Urothelium cell line (cell line): ENCODE measurements around the gene ZRANB3.

Experiments used
- DNase-seq: peaks from one replicate; pipeline ENCODE4 v3.0.0; 2011; ENCODE audit warnings: low spot score, mixed read lengths
- FAIRE-seq: peaks from 2 replicates; lab custom pipeline; 2011; peaks lifted over from hg19 to GRCh38; lab: Jason Lieb, UNC

ZRANB3 gene

GRCh38 chr2:135257383-135258090, 273.5 kb downstream of the ZRANB3 start:
- FAIRE-seq (no peak), DNase-seq (no peak)

DNA sequence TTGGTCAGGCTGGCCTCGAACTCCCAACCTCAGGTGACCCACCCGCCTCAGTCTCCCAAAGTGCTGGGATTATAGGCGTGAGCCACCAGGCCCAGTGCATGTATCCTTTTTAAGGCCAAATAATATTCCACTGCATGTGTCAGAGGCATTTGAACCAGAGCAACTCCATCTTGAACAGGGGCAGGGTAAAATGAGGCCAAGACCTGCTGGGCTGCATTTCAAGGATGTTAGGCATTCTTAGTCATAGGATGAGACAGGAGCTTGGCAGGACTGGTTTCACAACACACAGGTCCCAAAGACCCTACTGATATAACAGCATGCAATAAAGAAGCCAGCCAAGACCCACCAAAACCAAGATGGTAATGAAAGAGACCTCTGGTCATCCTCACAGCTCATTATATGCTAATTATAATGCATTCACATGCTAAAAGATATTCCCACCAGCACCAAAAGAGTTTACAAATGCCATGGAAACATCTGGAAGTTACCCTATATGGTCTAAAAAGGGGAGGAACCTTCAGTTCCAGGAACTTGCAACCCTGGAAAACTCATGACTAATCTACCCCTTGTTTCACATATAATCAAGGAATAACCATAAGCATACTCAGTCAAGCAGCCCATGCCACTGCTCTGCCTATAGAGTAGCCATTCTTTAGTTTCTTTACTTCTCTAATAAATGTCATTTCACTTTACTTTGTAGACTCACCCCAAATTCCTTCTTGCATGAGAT, 274.3 kb downstream of the ZRANB3 start:
- DNase-seq = no peak
- FAIRE-seq = no peak

DNA sequence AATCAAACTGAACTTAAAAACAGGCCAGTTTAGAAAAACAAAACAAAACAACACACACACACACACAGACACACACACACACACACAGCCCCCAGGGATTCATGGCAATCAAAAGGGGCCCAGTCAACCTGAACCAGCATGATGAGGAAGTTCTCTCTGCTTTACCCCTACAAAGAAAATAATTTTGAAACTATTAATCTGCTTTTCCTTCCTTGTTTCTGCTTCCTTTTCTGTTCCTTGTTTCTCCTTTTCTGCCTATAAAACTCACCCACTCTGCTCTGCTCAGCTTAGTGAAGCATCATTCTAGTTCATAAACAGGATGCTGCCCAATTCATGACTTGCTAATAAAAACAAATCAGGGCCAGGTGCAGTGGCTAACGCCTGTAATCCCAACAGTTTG, 275.8 kb downstream of the ZRANB3 start:
- DNase-seq = no peak
- no peak for FAIRE-seq

- no peak for FAIRE-seq
- DNase-seq = no peak
Observed at GRCh38 chr2:135252805-135253458, 278.1 kb downstream of the ZRANB3 start.

GRCh38 chr2:135248611-135249010, 282.4 kb downstream of the ZRANB3 start:
- FAIRE-seq = no peak
- DNase-seq = no peak

DNA sequence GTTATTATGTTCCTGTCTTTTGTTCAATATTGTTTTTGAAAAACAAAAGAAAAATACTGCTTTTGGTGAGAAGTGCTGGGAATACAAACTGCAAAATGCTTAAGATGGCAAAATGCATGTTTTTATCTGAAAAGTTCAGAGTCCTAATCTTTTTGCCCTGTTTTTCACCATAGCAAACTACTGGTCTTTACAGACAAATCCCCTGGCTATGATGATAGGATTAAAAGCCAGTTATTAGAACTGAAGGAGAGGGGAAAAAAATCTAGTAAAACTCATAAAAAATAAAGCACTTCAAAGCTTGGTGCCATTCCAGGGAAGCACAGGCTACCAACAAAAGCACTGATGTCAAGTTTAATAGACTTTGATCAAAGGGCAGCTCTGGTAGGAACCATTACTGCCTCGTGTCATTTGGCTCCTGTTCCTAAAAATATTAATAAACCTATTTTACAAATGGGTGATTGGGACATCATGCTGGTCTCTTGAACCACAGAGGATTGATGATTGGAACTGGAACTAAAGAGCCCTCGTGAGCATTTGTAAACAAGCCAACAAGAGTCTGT, 284.2 kb downstream of the ZRANB3 start:
- FAIRE-seq (no peak), DNase-seq (no peak)

DNA sequence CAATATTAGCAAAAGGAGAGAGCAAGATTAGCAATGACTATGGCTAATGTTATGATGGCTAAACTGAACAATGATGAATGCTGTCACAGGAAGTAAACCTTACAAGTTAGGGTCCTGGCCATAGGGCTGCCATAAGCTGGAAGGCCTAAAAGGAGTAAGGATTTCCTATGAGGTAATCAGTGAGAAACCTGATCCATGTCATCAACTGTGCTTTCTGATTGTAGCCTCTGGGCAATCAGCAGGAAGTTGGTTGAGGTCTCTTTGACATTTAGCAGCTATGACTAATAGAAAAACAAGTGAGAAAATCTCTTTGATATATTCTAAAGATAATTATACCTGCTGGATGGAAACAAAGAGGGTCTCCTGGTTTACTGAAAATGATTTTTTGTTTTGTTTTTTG, 285.9 kb downstream of the ZRANB3 start:
- DNase-seq = peak; percentile 12

GRCh38 chr2:135238651-135239050, 292.4 kb downstream of the ZRANB3 start:
- DNase-seq (no peak), FAIRE-seq (no peak)

More for the DNA sequence above, 285.9 kb downstream of the ZRANB3 start:
- FAIRE-seq = no peak

DNA sequence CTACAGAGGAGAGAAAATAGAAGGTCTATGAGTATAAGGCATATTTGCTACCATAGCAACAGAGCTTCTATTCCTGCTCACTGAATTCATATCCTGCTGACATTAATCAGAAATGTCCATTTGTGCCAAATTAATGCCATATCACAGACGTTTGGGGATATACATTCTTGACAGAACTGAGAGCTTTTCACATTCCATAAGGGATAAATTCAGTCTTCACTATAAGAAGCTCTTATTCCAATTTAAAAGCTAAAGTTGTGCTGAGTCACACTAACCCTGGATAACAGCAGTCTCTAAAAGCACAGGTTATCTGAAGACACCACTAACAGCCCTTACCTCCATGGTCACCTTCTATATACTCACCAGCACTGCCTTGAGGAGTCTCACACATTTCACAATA, 300.9 kb downstream of the ZRANB3 start:
- DNase-seq (no peak), FAIRE-seq (no peak)

DNA sequence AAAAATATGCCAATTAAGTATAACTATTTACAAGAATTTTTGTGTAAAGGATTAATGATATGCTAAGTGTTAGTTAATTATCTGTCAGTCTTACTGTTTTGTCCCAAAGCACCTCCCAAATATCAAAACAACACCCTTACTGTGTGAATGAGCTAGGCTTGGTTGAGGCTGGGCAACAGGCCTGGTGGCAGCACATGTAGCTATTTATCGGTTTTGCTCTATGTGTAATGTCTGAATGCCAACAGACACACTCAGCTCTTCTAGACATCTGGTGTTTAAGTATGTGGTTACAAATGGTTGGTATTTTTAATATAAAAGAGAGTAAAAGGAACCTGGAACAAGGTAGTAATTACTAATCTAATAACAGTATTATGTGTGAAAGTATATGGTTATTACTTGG, 303.6 kb downstream of the ZRANB3 start:
- DNase-seq (no peak), FAIRE-seq (no peak)

DNA sequence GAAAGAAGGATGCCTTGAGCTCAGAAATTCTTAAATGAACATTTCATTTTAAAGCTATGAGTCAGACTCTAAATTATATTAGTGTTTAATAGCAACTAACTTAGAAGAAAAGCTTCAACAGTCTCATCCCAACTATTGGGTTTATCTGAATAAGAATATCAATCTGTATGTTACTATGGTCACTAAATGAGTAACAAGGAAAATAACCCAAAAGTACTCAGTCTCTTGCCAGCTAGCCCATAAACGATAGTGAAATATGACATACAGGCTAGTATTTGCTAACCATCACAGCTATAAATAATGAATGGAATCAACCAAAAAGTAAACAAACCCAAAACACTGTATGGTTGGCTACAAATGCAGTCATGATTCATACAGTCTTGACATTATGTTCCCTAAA, 304.1 kb downstream of the ZRANB3 start:
- FAIRE-seq = no peak
- no peak for DNase-seq

GRCh38 chr2:135225781-135226180, 305.2 kb downstream of the ZRANB3 start:
- DNase-seq (no peak), FAIRE-seq (no peak)

DNA sequence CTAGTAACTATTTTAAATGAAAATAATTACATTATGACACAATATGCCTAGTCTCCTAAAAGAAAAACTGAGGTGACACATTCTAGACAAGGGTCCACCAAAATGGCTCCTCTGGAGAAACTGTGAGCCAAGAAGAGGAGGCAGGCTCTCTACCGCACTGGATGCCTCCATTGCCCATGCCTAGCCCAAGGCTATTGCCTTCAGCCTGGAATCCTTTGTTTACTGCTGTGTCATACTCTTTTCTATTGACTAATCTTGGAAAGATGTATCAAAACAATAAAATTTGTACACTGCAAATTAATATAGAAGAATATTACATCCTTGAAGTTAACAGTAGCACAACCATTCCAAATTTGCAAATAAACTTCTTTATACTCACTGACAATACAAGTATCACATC, 311.8 kb downstream of the ZRANB3 start:
- FAIRE-seq (no peak), DNase-seq (no peak)

GRCh38 chr2:135218426-135218825, 312.6 kb downstream of the ZRANB3 start:
- DNase-seq (no peak), FAIRE-seq (no peak)

GRCh38 chr2:135212757-135213156, 318.3 kb downstream of the ZRANB3 start:
- DNase-seq = no peak
- no peak for FAIRE-seq

GRCh38 chr2:135208016-135208415, 323.0 kb downstream of the ZRANB3 start:
- no peak for DNase-seq
- FAIRE-seq = no peak

- DNase-seq (no peak), FAIRE-seq (no peak)
Observed at GRCh38 chr2:135203944-135204343, 327.1 kb downstream of the ZRANB3 start.

DNA sequence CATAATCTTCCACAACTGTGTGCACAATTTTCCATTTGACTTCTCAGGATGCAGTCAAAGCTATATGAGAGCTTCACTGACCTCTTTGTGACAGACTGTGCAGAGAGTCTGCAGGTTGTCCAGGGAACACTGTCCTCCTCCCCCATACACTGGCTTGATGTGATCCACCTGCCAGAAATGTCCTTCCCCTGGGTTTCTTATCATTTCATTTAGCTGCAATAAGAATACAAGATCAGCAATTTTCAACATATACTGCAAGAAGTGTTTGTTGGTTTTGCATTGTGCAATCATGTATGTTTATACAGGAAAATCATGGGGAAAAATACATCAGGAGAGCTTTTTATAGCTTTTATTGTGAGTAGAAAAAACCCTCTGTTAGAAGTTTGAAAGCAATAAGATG, 328.3 kb downstream of the ZRANB3 start:
- DNase-seq (no peak), FAIRE-seq (no peak)

- no peak for FAIRE-seq
Observed at GRCh38 chr2:135198481-135198880, 332.5 kb downstream of the ZRANB3 start.

DNA sequence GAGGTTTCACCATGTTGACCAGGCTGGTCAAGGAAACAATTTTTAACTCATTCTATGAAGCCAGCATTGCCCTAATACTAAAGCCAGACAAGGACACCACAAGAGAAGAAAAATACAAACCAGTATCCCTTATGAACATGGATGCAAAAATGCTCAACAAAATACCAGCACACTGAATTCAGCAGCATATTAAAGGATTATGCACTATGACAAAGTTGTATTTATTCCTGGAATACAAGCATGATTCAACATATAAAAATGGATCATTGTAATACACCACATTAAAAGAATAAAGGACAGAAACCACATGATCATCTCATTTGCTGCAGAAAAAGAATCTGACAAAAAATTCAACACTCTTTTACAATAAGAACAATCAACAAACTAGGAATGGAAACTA, 340.2 kb downstream of the ZRANB3 start:
- no peak for FAIRE-seq
- no peak for DNase-seq

More at GRCh38 chr2:135198481-135198880, 332.5 kb downstream of the ZRANB3 start:
- no peak for DNase-seq

DNA sequence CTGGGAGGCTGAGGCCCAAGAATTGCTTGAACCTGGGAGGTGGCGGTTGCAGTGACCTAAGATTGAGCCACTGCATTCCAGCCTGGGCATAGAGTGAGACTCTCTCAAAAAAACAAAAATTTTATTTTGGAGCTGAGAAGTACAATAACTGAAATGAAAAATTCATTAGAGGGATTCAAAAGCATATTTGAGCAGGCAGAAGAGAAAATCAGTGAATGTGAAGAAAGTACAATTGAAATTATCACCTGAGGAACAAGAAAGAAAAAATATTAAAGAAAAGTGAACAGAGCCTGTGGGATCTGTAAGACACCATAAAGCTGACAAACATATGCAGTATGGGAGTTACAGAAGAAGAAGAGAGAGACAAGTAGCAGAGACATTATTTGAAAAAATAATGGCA, 341.9 kb downstream of the ZRANB3 start:
- no peak for FAIRE-seq
- no peak for DNase-seq

- no peak for DNase-seq
- no peak for FAIRE-seq
Observed at GRCh38 chr2:135187270-135187669, 343.7 kb downstream of the ZRANB3 start.
